Measurements from ENCODE around the gene ZNF224. TPM values are rescaled to one million over a fixed set of nuclear protein-coding genes. Genes with fewer than 3 reads are reported as not detected.
"Not testable (repeated sequence)": the region's sequence is repeated elsewhere in the genome, so short reads cannot be mapped to it uniquely, and the experiment has no call there.

The ZNF224 gene
- total and polyA plus RNA-seq, 4 experiments from 2014 or later: 10.8 to 91.2 (median 50.0) TPM

DNA sequence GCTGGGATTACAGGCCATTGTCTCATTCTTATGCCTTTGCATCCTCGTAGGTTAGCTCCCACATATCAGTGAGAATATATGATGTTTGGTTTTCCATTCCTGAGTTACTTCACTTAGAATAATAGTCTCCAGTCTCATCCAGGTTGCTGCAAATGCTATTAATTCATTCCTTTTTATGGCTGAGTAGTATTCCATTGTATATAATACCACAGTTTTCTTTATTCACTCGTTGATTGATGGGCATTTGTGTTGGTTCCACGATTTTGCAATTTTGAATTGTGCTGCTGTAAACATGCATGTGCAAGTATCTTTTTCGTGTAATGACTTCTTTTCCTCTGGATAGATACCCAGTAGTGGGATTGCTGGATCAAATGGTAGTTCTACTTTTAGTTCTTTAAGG lies 27.0 kb downstream of the ZNF224 start:
- H3K4me1 ChIP-seq (ENCODE audit: insufficient read depth, low read length); CTCF ChIA-PET (ENCODE audit: partially characterized antibody); H3K27me3 ChIP-seq (ENCODE audit: insufficient read depth, low read length); intact Hi-C loops (cut with micrococcal nuclease); POLR2A ChIA-PET (ENCODE audit: partially characterized antibody); H3K9me3 ChIP-seq (ENCODE audit: control insufficient read depth in 1 of 2, low read length in 2 of 2); H3K27ac Mint-ChIP-seq; DNase-seq; H3K27me3 Mint-ChIP-seq; H3K27ac ChIP-seq (ENCODE audit: low read depth, low read length); H3K4me3 Mint-ChIP-seq; H3K4me3 ChIP-seq (ENCODE audit: low read length in 2 of 2): not testable (repeated sequence)
- peaks cover 0 to 64% (median 53%) of the 10 kb centered on the region in 8 donors for H3K9me3 Mint-ChIP-seq
- peaks cover 0 to 12% (median 7%) of the 10 kb centered on the region in 4 donors for H3K4me1 Mint-ChIP-seq
- H3K36me3 ChIP-seq (ENCODE audit: insufficient read depth, low read length): peaks cover 20% of the 10 kb centered on the region
- H3K36me3 Mint-ChIP-seq: peaks cover 86 to 91% of the 10 kb centered on the region in 2 donors

DNA sequence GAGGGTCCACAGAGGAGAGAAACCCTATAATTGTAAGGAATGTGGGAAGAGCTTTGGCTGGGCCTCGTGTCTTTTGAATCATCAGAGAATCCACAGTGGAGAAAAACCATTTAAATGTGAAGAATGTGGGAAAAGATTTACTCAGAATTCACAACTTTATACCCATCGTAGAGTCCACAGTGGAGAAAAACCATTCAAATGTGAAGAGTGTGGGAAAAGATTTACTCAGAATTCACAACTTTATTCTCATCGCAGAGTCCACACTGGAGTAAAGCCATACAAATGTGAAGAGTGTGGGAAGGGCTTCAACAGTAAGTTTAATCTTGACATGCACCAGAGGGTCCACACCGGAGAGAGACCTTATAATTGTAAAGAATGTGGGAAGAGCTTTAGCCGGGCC lies 37.8 kb downstream of the ZNF224 start:
- H3K9me3 ChIP-seq (ENCODE audit: control insufficient read depth in 1 of 2, low read length in 2 of 2): peaks cover 0 to 17% of the 10 kb centered on the region in 2 donors
- no peaks in the 10 kb centered on the region for H3K27me3 ChIP-seq (ENCODE audit: insufficient read depth, low read length)
- POLR2A ChIA-PET (ENCODE audit: partially characterized antibody): interaction anchor here (1.5 kb wide), 1 partner anchor 19 kb away, joined by 5 read pairs; the partner anchor contains the start of gene ZNF225
- CTCF ChIA-PET (ENCODE audit: partially characterized antibody): no interaction called here
- Mint-ChIP-seq H3K27ac (no peak overlapping the region), H3K4me1 (peaks cover 0 to 1% (median 0%) of the 10 kb centered on the region in 4 donors), H3K36me3 (peaks cover 12 to 39% of the 10 kb centered on the region in 2 donors), H3K9me3 (peaks cover 0 to 64% (median 35%) of the 10 kb centered on the region in 8 donors), H3K4me3 (no peak overlapping the region), H3K27me3 (no peaks in the 10 kb centered on the region)
- DNase-seq: no peak
- peaks cover 12% of the 10 kb centered on the region for H3K36me3 ChIP-seq (ENCODE audit: insufficient read depth, low read length)
- H3K27ac ChIP-seq (ENCODE audit: low read depth, low read length): no peak overlapping the region
- intact Hi-C loops (cut with micrococcal nuclease): no loop called here
- no peak overlapping the region for H3K4me3 ChIP-seq (ENCODE audit: low read length in 2 of 2)
- H3K4me1 ChIP-seq (ENCODE audit: insufficient read depth, low read length): no peaks in the 10 kb centered on the region

DNA sequence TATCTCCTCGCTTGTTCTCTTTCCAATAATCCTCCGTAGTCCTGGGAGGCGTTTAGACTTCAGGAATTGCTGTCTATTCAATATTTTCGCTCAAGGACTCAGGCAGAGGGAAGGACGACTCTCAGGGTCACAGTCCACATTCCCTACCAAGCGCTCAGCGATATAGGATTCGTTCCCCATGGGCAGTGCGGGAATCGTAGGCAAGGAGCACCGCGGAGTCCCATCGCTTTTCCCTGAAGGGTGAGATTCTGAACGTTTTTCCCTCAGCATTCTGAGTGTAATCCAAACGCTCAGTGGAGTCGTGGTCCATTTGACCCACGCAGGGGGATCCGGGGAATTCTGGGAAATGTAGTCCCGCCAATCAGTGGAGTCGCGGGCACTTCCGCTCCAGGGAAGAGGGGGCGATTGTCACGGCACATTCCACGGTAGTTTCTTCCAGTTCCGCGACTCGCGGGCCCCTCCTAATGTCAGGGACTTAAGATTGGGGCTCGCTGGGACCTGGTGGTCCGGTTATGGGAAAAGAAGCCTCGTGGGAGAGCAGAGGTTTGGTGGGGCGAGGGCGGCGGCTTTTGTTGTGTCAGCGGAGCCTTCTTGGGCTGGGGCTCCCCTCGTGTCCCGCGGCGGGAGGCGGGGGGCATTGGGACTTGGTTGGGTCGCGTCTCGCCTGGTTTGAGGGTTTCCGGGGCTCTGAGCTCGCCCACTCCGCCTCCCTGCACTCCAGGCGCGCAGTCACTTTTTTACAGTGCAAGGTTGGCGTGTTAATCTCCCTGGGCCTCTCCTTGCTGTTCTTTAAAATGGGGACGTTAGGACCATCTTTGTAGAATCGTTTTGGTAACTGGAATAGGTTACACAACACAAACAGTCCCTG lies 47.3 kb downstream of the ZNF224 start, which contains the start of gene ZNF234:
ZNF234 (plus strand) TSS at position 364 of the 868 bp plus-strand sequence. CDS start 3,079 bp downstream, outside the sequence.
- Histone ChIP-seq H3K27ac (ENCODE audit: low read depth, low read length) (peak within 1 kb of the TSS; percentile 48), H3K27me3 (ENCODE audit: insufficient read depth, low read length) (no peaks in the 10 kb centered on the region), H3K4me3 (ENCODE audit: low read length in 2 of 2) (peak within 1 kb of the TSS; percentile 90 to 97), H3K4me1 (ENCODE audit: insufficient read depth, low read length) (peaks cover 15% of the 10 kb centered on the region), H3K9me3 (ENCODE audit: control insufficient read depth in 1 of 2, low read length in 2 of 2) (no peaks in the 10 kb centered on the region), H3K36me3 (ENCODE audit: insufficient read depth, low read length) (peaks cover 21% of the 10 kb centered on the region)
- ChIA-PET POLR2A (ENCODE audit: partially characterized antibody) (interaction anchor here (1.4 to 3.3 kb wide), 2 partner anchors 24 to 163 kb away, joined by 4 to 20 read pairs; partner anchors contain the start of genes ZNF226 and ZNF235), CTCF (ENCODE audit: partially characterized antibody) (no interaction called here)
- intact Hi-C loops (cut with micrococcal nuclease): loop anchor here (1.0 kb wide), 4 partner anchors 24 to 139 kb away; partner anchors contain the start of genes ZNF224, ZNF225, ZNF226 and ZNF230
- H3K27me3 Mint-ChIP-seq: no peaks in the 10 kb centered on the region
- peak within 1 kb of the TSS; percentile 91 to 98 (median 95) for H3K4me3 Mint-ChIP-seq
- H3K27ac Mint-ChIP-seq: peak within 1 kb of the TSS; percentile 35 to 90 (median 89)
- peaks cover 0 to 20% (median 4%) of the 10 kb centered on the region in 8 donors for H3K9me3 Mint-ChIP-seq
- peaks cover 32 to 39% of the 10 kb centered on the region in 2 donors for H3K36me3 Mint-ChIP-seq
- peaks cover 7 to 32% (median 22%) of the 10 kb centered on the region in 4 donors for H3K4me1 Mint-ChIP-seq
- peak; percentile 58 to 65 (median 64) for DNase-seq

DNA sequence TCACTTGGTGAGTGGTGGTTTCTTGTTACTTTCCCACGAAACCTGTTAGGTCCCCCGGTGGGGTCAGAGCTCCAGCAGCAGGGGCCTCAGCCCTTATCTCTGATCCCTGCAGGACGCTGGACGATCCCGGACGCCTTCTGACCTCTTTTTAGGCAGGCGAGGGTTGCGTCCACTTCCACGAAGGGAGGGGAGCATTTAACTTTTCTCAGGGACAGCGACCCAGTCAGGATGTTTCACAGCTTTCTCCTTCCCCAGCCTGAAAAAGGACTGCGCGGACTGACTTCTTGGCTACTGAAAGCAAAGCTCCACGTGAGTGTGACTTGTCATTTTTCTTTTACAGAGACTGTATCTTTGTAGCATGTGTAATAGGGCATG lies 47.9 kb downstream of the ZNF224 start:
- Histone ChIP-seq H3K4me1 (ENCODE audit: insufficient read depth, low read length) (peaks cover 15% of the 10 kb centered on the region), H3K27ac (ENCODE audit: low read depth, low read length) (peak overlapping the region; percentile 48), H3K4me3 (ENCODE audit: low read length in 2 of 2) (peak overlapping the region; percentile 90 to 97), H3K36me3 (ENCODE audit: insufficient read depth, low read length) (peaks cover 23% of the 10 kb centered on the region), H3K9me3 (ENCODE audit: control insufficient read depth in 1 of 2, low read length in 2 of 2) (no peaks in the 10 kb centered on the region), H3K27me3 (ENCODE audit: insufficient read depth, low read length) (no peaks in the 10 kb centered on the region)
- Mint-ChIP-seq H3K4me3 (peak overlapping the region; percentile 91 to 98 (median 95)), H3K9me3 (peaks cover 0 to 20% (median 1%) of the 10 kb centered on the region in 8 donors), H3K36me3 (peaks cover 33 to 40% of the 10 kb centered on the region in 2 donors), H3K4me1 (peaks cover 7 to 32% (median 22%) of the 10 kb centered on the region in 4 donors), H3K27ac (peak overlapping the region; percentile 35 to 90 (median 89)), H3K27me3 (no peaks in the 10 kb centered on the region)
- no peak for DNase-seq
- ChIA-PET CTCF (ENCODE audit: partially characterized antibody) (no interaction called here), POLR2A (ENCODE audit: partially characterized antibody) (interaction anchor here (1.4 to 3.3 kb wide), 2 partner anchors 23 to 163 kb away, joined by 4 to 20 read pairs; partner anchors contain the start of genes ZNF226 and ZNF235)
- intact Hi-C loops (cut with micrococcal nuclease): no loop called here

DNA sequence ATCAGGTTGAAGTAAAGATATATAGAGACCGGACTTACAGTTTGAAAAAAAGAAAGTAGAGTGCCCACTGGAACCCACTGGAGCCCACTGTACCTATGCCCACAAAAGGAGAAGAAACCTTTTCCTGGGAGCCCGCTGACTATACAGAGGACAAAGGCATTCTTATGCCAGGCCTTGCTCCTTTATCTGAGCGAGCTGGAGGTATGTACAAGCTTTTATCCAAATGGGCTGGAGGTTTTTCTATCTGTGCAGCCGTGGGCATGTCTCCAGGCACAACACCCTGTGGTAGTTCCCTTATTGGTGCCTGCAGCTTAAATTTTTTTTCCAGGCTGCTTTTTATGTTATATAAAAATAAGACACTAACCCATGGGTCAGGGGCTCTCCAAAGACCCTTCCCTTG lies 55.6 kb downstream of the ZNF224 start:
- Mint-ChIP-seq H3K36me3 (peaks cover 88 to 90% of the 10 kb centered on the region in 2 donors), H3K27me3 (no peaks in the 10 kb centered on the region), H3K9me3 (peaks cover 2 to 60% (median 35%) of the 10 kb centered on the region in 8 donors), H3K4me3 (no peak overlapping the region), H3K4me1 (no peaks in the 10 kb centered on the region), H3K27ac (no peak overlapping the region)
- DNase-seq: no peak
- intact Hi-C loops (cut with micrococcal nuclease): no loop called here
- peaks cover 0 to 17% of the 10 kb centered on the region in 2 donors for H3K9me3 ChIP-seq (ENCODE audit: control insufficient read depth in 1 of 2, low read length in 2 of 2)
- H3K36me3 ChIP-seq (ENCODE audit: insufficient read depth, low read length): peaks cover 46% of the 10 kb centered on the region
- ChIA-PET CTCF (ENCODE audit: partially characterized antibody) (no interaction called here), POLR2A (ENCODE audit: partially characterized antibody) (interaction anchor here (2.3 kb wide), 1 partner anchor 15 kb away, joined by 5 read pairs; the partner anchor contains the start of gene ZNF226)
- H3K27ac ChIP-seq (ENCODE audit: low read depth, low read length): no peak overlapping the region
- no peaks in the 10 kb centered on the region for H3K27me3 ChIP-seq (ENCODE audit: insufficient read depth, low read length)
- no peaks in the 10 kb centered on the region for H3K4me1 ChIP-seq (ENCODE audit: insufficient read depth, low read length)
- H3K4me3 ChIP-seq (ENCODE audit: low read length in 2 of 2): no peak overlapping the region

DNA sequence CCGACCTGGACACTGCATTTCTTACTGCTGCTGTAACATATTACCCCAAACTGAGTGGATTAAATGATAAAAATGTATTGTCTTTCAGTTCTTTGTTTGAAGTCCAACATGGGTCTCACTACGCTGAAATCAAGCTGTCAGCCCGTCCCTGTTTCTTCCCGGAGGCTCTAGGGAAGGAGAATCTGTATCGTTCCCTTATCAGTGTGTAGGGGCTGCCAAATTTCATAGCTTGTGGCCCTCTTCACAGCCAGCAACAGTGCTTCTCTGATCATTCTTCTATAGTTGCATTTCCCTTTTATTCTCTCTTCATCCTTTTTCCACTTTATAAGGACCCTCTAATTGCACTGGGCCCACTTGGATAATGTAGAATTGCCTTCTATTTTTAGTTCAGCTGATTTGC lies 57.3 kb downstream of the ZNF224 start:
- H3K27ac ChIP-seq (ENCODE audit: low read depth, low read length): no peak overlapping the region
- peaks cover 7 to 25% of the 10 kb centered on the region in 2 donors for H3K9me3 ChIP-seq (ENCODE audit: control insufficient read depth in 1 of 2, low read length in 2 of 2)
- H3K36me3 ChIP-seq (ENCODE audit: insufficient read depth, low read length): peaks cover 36% of the 10 kb centered on the region
- Mint-ChIP-seq H3K36me3 (peaks cover 79 to 87% of the 10 kb centered on the region in 2 donors), H3K4me3 (no peak overlapping the region), H3K27ac (no peak overlapping the region), H3K27me3 (no peaks in the 10 kb centered on the region), H3K9me3 (peaks cover 2 to 68% (median 46%) of the 10 kb centered on the region in 8 donors), H3K4me1 (no peaks in the 10 kb centered on the region)
- POLR2A ChIA-PET (ENCODE audit: partially characterized antibody): interaction anchor here (0.8 to 2.3 kb wide), 2 partner anchors 14 to 62 kb away, joined by 4 to 5 read pairs; partner anchors contain the start of gene ZNF226
- DNase-seq: no peak
- CTCF ChIA-PET (ENCODE audit: partially characterized antibody): no interaction called here
- H3K4me3 ChIP-seq (ENCODE audit: low read length in 2 of 2): no peak overlapping the region
- intact Hi-C loops (cut with micrococcal nuclease): no loop called here
- no peaks in the 10 kb centered on the region for H3K4me1 ChIP-seq (ENCODE audit: insufficient read depth, low read length)
- no peaks in the 10 kb centered on the region for H3K27me3 ChIP-seq (ENCODE audit: insufficient read depth, low read length)

DNA sequence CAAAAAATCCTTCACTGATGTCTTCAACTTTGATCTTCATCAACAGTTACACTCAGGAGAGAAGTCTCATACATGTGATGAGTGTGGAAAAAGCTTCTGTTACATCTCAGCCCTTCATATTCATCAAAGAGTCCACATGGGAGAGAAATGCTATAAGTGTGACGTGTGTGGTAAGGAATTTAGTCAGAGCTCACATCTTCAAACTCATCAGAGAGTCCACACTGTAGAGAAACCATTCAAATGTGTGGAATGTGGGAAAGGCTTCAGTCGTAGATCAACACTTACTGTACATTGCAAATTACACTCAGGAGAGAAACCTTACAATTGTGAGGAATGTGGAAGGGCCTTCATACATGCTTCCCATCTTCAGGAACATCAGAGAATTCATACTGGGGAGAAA lies 62.3 kb downstream of the ZNF224 start:
- H3K36me3 Mint-ChIP-seq: peaks cover 58 to 69% of the 10 kb centered on the region in 2 donors
- no peak overlapping the region for H3K27ac Mint-ChIP-seq
- H3K9me3 Mint-ChIP-seq: peaks cover 4 to 92% (median 76%) of the 10 kb centered on the region in 8 donors
- CTCF ChIA-PET (ENCODE audit: partially characterized antibody): no interaction called here
- Histone ChIP-seq H3K4me3 (ENCODE audit: low read length in 2 of 2) (no peak overlapping the region), H3K27ac (ENCODE audit: low read depth, low read length) (no peak overlapping the region), H3K36me3 (ENCODE audit: insufficient read depth, low read length) (peaks cover 17% of the 10 kb centered on the region), H3K9me3 (ENCODE audit: control insufficient read depth in 1 of 2, low read length in 2 of 2) (peaks cover 13 to 46% of the 10 kb centered on the region in 2 donors), H3K4me1 (ENCODE audit: insufficient read depth, low read length) (no peaks in the 10 kb centered on the region), H3K27me3 (ENCODE audit: insufficient read depth, low read length) (no peaks in the 10 kb centered on the region)
- DNase-seq: no peak
- intact Hi-C loops (cut with micrococcal nuclease): no loop called here
- POLR2A ChIA-PET (ENCODE audit: partially characterized antibody): no interaction called here
- no peaks in the 10 kb centered on the region for H3K27me3 Mint-ChIP-seq
- H3K4me3 Mint-ChIP-seq: no peak overlapping the region
- no peaks in the 10 kb centered on the region for H3K4me1 Mint-ChIP-seq
